D721Med (cell line): ENCODE results near the gene STIP1.

Experiments
- DNase-seq: peaks from one replicate; pipeline ENCODE4 v3.0.0; 2011; ENCODE audit warnings: low spot score; ENCODE audit not compliant: insufficient read length
- FAIRE-seq: peaks from 2 replicates; lab custom pipeline; 2011; peaks lifted over from hg19 to GRCh38; lab: Jason Lieb, UNC
- CTCF ChIP-seq: IDR thresholded peaks from 2 replicates; pipeline ENCODE4 v1.5.1; 2012; ENCODE audit warnings: mild to moderate bottlenecking, control low read depth; ENCODE audit not compliant: insufficient read depth; ENCODE audit errors: missing control alignments

The STIP1 gene

DNA sequence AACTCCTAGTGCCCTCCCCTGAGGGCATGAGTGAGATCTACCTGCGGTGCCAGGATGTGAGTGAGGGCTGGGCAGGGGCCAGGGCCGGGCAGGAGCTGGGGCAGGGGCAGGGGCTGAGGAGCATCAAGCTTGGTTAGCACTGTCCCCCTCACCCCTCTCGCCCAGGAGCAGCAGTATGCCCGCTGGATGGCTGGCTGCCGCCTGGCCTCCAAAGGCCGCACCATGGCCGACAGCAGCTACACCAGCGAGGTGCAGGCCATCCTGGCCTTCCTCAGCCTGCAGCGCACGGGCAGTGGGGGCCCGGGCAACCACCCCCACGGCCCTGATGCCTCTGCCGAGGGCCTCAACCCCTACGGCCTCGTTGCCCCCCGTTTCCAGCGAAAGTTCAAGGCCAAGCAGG lies 34.3 kb downstream of the STIP1 start:
- no peak for FAIRE-seq
- no peak for DNase-seq
- no peak for TF ChIP-seq CTCF

DNA sequence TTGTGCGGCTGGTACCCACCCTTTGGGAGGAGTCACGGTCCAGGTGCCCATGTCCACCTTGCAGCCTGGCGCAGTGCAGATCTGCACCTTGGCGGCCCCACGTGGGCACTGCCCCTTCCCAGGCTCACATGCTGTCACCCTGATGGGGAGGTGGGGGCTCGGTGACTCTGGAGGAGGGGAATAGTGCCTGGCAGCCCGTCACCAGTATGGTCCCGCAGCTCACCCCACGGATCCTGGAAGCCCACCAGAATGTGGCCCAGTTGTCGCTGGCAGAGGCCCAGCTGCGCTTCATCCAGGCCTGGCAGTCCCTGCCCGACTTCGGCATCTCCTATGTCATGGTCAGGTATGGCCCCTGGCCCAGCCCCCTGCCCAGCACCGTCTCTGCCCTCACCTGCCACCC lies 34.8 kb downstream of the STIP1 start:
- DNase-seq (no peak), FAIRE-seq (no peak)
- no peak for TF ChIP-seq CTCF

DNA sequence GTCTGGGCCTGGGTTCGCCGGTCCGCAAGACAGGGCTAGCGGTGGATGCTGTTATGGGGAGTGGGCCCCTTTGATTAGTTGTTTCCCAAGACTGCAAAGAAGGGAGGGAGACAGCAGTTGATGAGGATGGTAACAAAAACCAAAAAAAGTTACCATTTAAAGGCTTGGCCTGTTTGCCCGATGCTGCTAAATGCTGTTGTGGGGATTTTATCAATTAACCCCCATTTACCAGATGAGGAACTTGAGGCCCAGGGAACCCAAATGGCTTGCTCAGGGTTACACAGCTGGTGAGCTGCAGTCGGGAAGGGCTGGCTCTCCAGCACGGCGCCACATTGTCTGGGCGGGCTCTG lies 36.7 kb downstream of the STIP1 start:
- FAIRE-seq (no peak), DNase-seq (no peak)
- TF ChIP-seq CTCF: no peak

GRCh38 chr11:64223001-64223651 lies 37.2 kb downstream of the STIP1 start:
- FAIRE-seq (no peak), DNase-seq (no peak)
- TF ChIP-seq CTCF: no peak

- FAIRE-seq (no peak), DNase-seq (no peak)
- no peak for TF ChIP-seq CTCF
These were observed 38.4 kb downstream of the STIP1 start for GRCh38 chr11:64224151-64224890.

DNA sequence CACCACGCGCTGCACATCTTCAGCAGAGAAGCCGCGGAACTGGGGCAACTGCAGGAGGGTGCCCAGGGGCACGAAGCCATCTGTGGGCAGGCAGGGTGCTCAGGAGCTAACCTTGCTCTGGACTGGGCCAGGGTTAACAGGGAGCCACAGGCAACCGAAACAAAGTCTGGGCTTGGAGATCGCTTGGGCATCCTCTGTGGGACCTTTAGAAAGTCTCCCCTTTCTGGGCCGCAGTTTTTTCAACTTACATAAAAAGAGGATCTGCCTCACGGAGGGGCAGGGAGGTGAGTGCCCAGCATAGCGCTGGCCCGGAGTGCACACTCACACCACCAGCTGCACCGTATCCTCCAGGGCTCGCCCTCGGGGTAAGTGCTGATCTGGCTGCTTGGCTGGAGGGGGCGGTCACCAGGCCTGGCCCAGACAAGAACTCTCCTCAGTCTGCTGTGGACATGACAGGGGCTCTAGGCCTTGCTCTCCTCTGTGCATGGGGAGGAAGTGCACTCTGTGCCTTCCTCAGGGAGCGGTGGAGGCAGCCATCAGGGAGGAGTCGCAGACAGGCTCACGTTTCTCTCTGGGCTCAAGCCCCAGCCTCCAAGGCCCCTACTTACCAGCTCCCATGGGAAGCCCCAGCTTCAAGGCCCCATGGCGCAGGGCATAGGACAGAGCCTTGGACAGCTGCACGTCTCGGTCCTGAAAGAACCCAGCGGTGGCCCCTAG lies 39.1 kb downstream of the STIP1 start:
- DNase-seq (no peak), FAIRE-seq (no peak)
- no peak for TF ChIP-seq CTCF
